IPS-18c (cell line): ENCODE results near the gene LAPTM5.

Experiments
- H3K4me3 ChIP-seq: 2 replicates; pipeline ENCODE4 v1.7.0; 2013; ENCODE audit warnings: low read depth, mild to moderate bottlenecking, low read length, moderate library complexity; ENCODE audit not compliant: insufficient read depth
- H3K9me3 ChIP-seq: one replicate; pipeline ENCODE4 v1.6.1; 2013; ENCODE audit warnings: mild to moderate bottlenecking, low read length, moderate library complexity; ENCODE audit not compliant: control insufficient read depth, insufficient read depth

Gene LAPTM5

DNA sequence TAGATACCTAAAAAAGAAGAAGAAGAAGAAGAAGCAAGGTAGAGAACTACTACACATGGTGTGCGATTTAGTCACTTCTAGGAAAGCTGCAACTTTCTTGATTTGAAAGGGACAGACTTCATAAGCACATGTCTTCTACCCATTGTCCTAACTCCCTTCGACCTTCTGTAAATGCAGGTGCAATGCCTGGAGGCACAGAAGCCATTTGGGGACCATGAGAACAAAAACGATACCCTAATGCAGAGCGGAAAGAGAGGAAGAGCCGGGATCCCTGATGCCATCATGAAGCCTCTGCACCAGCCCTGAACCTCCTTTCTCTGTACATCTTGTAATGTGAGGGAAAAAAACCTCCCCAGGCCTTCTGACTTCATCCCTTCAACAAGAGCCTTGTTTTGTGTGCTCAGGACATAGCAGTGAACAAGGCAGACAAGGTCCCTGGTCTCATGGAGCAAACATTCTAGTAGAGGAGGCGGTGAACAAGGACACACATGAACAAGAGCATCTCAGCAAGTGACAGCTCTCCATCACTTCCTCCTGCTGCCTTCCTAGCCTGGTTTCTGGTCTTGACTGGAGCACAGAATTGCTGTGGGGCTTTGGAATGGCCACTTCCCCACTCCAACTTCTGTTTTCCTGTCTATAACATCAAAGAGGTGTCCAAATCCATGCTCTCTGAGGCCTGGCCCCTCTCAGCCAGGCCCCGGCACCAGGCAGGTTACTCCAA is 5.5 kb upstream of the LAPTM5 start:
- no peak overlapping the region for H3K4me3 ChIP-seq
- H3K9me3 ChIP-seq: no peaks in the 10 kb centered on the region

DNA sequence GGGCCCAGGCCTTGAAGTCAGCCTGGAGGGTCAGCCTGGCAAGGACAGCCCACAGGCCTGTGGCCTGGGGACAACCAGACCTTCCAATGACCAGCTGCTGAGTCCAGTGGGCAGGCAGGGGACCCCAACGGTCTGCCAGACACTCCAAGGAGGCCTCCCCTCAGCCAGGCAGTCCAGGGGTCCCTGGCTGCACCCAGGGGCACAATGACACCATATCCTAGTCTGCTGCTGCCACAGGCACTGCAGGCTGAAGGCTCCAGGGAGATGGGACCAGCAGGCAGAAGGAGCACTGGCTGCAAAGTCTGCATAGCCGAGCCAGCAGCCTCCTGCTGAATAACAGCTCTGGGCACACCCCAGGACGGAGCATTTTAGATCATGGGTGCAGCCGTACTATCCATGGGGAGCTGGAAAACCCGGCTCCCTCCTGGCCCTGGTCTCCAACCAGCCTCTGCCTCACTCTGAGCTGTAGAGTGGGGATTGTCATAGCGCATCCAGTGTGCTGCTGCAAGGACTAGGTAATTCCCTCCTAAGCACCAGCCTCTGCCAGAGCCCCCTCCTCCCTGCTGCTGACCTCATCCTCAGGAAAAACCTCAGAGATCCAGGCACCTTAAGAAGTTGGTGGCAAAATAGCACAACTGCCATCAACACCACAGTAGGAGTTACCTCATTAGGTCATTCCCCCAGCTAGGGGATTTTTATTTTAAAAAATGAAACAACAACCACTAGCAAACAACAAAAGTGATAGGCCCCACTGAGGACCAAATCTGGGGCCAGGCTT is 4.8 kb upstream of the LAPTM5 start:
- Histone ChIP-seq H3K9me3 (no peaks in the 10 kb centered on the region), H3K4me3 (no peak overlapping the region)

DNA sequence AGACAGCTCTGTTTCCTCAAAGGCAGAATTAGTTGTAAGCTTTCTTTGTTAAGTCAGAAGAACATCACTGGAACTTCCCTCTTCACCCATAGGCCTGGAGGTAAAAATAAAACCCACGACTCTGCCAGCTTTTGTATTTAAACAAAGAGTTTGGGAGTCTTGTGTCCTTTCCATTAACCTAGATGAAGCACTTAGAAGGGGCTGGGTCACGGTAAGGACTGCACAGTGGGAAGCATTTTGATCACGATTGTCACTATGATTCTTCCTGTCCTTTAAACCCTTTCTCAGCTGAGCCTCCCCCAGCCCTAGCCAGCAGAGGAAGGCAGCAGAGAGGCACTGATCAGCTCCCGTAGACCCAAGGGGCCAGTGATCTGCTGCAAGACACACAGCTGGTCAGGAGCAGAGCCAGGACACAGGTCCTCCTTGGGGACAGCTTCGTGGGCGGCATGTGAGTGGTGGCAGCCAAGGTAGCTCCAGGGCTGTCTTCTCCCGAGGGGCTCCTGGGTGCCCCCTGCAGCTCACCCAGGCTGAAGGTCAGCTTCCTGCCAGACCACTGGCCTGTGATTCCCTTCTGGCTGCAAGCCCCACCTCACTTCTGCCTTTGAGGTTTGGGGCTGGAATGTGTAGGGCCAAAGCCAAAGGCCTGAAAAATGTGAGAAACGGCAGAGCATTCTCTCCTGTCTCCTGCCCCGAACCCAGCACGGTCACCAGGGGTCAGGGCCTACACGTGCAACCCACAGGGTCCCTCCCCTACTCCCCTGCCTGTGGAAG is 4.0 kb upstream of the LAPTM5 start:
- no peaks in the 10 kb centered on the region for H3K9me3 ChIP-seq
- H3K4me3 ChIP-seq: no peak overlapping the region

DNA sequence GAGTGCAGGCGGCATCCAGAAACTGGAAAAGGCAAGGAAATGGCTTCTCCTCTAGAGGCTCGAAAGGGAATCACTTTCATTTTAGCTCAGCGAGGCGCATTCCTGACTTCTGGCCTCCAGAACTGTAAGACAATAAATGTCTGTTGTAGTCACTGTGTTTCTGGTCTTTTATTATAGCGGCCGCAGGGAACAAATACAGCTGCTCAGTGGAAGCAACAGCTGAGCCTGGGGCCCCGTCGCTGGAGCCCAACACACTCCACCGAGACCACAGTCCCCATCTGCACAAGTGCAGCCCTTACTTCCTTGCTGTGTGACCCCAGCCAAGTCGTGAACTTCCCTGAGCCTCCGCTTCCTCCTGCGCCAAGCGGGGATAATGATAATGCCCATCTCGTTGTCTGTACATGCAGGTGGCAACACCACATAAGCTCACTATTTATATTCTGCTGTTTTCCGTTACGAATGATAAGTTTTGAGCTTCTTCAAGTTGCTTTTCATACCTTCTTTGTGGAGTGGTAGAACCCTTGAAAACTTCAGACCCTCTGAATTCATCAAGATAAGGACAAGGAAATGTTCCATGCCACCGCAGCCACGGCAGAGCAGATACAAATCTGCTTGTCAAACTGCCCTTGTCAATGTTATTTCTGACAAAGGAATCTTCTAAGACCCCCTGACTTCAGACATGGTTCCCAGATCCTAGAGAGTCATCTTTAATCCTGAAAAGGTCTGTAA is 3.2 kb upstream of the LAPTM5 start:
- no peaks in the 10 kb centered on the region for H3K9me3 ChIP-seq

DNA sequence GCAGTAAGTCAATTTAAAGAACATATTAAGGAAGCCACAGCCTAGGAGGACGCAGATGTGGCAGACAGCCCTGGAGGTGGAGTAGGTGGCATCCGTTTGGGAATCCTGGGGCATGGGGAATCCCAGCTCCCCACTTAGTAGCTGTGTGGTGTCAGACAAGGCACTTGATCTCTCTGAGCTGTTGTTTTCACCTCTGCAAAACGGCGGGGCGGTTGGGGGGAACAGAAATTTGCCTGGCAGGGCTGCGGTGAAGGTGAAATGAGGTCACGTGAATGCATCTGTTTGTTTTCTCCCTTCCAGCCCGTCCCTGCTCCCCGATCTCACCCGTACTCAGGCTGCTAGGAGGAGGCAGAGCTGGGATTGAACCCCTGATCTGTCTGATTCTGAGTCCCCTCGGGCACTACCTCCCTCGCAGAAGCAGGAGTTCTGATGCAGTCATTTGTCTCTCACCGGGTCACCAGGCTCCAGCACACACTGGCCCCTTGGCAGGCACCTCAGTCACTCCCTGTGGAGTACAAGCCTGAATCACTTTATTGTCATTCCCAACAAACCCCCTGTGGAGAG is 2.2 kb upstream of the LAPTM5 start:
- Histone ChIP-seq H3K4me3 (no peak overlapping the region), H3K9me3 (no peaks in the 10 kb centered on the region)

More for the DNA sequence above, 3.2 kb upstream of the LAPTM5 start:
- H3K4me3 ChIP-seq: no peak overlapping the region

DNA sequence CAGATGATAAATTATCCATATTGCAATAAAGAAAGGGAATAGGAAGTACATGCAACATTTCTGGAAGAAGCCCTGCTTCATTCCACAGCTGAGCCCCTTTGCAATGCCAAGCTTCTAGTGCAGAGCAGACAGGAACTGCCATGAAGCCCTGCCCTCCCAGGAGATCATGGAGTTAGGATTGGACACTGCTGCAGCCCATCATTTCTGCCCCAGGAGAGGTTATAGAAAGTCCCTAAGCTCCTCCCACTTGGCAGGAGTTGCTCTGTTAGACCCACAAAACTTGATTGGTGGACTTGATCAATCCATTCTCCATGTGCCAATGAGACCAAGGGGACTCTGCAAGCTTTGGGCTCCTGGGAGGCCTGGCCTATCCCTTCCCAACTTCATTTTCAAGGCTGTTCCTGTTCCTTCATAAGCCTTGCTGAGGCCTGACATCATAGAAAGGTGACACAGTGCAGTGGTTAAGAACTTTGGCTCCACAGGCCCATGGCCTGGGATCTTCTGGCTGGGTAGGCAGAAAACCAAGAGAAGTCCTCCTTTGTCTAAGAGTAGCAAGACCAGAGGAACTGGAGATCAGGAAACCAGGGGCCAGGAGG is 1.3 kb upstream of the LAPTM5 start:
- H3K4me3 ChIP-seq: no peak overlapping the region
- H3K9me3 ChIP-seq: no peaks in the 10 kb centered on the region

DNA sequence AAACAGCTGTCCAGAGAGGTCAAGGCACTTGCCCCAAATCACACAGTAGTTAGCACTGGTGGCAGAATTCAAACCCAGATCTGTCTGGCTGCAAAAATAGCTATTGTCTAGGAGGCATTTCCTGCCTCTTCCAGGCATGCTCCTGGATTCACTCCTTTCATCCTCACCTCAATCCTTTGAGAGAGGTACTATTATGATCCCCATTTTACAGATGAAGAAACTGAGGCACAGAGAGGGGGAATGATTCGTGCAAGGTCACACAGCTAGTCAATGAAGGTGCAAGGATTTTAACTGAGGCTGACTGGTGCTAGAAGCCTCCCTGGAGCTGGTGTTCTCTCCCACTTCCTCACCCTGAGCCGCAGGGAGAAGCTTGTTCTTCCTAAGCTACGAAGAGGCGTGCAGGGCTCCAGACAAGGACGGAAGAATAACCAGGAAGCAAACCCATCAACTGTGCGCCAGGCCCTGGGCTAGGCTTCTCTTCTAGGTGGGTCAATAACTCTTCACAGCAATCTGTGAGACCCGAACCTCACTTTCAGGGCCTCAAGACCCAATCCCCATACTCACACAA is 631 bp upstream of the LAPTM5 start:
- H3K4me3 ChIP-seq: no peak overlapping the region
- no peaks in the 10 kb centered on the region for H3K9me3 ChIP-seq

DNA sequence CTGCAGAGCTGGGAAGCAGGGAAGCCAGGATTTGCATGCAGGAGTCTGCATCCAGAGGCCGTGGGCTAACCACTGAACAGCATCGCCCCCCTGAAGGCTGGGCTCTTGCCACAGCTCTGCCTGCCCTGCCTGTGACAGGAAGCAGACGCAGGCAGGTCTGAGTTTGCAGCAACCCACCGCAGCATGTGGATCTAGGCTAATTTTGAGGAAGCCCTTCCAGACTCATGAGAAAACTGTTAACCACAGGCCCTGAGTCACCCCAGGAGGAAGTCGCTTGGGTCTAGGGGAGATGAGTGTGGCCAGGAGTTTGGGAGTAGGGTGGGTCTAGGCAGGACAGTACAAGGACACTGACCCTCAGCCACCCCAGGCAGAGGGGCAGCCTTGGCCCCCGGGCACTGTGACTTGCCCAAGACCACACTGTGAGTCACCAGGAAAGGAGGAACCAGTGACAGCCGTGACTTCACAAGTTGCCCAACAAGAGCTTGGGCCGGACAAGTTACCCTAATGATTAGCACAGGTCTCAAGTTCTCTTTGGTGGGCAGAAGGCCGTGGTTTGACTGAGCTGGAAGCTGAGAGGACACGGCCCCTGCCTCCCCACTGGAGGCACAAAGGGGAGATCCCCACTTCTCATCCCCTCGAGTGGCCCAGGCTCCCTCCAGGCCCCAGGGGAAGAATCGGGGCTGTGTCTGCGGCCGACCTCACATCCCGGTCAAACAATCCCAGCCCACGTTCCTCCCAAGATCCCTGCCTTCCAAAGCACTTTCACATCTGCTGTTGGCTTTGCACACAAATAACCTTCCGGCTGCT is 826 bp downstream of the LAPTM5 start:
- no peak overlapping the region for H3K4me3 ChIP-seq
- no peaks in the 10 kb centered on the region for H3K9me3 ChIP-seq

DNA sequence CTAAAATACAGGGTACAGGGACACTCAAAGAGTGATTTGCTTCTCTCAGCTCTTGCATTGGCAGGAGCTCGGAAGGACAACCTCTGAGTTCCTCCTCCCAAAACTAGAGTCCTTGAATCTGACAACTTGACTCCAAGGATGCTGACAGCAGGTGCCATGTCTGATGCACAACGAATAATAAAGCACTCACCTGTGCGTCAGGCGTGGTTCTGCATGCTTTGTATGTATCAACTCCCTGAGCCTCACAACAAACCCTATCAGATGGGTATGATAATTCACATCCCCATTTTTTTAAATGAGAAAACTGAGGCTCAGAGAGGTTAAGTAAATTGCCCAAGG is 1.4 kb downstream of the LAPTM5 start:
- no peaks in the 10 kb centered on the region for H3K9me3 ChIP-seq
- no peak overlapping the region for H3K4me3 ChIP-seq

DNA sequence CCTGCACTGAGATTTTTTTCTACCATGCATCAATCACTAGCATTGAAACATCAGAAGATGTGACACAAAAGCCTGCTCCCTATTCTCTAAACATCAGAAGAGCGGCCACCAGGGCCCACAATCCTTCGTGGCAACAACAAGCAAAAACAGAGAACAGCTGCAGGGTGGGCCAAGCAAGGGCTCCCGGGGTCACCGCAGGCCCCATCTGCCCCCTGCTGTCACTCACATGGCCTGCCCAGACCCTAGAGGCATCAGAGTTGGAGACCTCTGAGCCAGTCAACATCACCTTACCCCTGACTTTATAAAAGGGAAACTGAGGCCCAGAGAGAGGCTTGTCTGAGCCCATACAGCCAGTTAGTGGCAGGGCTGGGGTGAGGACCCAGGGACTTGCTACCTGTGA is 1.8 kb downstream of the LAPTM5 start:
- H3K9me3 ChIP-seq: no peaks in the 10 kb centered on the region
- H3K4me3 ChIP-seq: no peak overlapping the region

DNA sequence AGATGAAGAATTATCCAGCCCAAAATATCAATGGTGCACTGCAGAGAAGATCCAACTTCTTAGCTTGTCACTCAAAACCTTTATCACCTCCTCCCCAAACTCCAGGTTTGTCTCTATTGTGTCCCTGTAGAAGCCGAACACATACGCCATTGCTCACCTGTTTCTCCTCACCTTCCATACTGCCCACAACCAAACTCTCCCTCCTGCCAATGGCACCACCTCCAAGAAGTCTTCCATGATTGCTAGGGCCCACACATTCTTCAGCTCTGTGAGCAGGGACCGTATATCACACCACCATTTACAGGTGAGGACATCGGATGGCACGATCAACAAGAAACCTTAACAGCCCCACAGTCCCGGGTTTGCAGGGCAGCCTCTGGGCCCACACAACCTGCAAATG is 2.2 kb downstream of the LAPTM5 start:
- Histone ChIP-seq H3K4me3 (no peak overlapping the region), H3K9me3 (no peaks in the 10 kb centered on the region)

DNA sequence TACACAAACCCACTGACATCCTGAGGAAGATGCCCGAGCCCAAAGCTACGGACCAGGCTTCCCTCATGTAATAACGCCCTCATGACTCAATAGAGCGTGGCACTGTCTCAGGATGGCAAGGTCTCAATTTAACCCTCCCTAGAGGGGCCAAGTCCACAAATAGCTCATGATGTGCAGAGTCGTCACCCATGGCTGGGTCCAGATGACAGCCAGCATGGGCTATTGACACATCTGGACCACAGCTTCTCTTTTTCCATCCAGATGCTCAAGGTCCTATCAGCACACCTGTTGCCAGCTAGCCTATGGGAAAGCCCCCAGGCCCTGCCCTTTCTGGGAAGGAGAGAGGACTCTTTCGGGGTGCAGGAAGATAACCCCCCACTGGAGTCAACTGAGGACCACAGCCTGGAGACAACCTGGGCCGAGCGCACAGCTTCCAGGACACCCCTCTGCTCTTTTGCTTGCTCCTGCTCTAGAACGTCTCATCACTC is 2.8 kb downstream of the LAPTM5 start:
- Histone ChIP-seq H3K4me3 (no peak overlapping the region), H3K9me3 (no peaks in the 10 kb centered on the region)

DNA sequence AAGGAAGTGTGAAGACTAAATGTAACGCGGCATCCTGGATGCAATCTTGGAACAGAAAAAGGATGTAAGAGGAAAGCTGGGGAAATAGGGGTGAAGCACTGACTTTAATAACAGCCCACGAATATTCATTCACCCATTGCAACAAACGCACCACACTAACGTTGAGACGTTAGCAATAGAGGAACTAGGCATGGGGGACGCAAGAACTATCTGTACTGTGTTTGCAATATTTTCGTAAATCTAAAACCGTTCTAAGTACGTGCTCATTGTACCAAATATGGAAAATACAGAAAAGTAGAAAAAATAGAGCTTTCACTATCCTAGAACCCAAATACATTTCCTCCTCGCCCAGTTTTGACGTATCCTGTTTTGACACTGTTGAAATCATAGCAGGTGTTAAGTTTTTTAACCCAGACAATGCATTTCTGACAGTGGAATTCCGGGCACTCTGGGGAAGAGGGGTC is 3.9 kb downstream of the LAPTM5 start:
- H3K4me3 ChIP-seq: no peak overlapping the region
- H3K9me3 ChIP-seq: no peaks in the 10 kb centered on the region

DNA sequence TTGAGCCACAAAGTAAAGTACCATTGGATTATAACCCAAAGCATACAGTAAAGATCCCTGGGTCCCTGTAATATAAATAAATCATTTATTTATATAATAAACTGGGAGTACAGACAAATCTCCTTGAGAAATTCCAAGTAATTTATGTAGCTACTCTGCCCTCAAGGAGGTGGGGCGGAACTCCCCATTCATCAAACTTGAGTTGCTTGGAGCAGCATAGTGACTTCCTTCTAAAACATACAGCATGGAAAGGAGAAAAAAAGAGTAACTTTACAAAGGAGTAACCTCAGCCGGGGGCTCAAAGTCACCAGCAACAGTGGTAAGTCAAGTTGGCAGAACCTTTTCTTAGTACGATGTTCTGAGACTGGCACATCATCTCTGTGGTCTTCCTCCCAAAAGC is 4.5 kb downstream of the LAPTM5 start:
- no peaks in the 10 kb centered on the region for H3K9me3 ChIP-seq
- H3K4me3 ChIP-seq: no peak overlapping the region

DNA sequence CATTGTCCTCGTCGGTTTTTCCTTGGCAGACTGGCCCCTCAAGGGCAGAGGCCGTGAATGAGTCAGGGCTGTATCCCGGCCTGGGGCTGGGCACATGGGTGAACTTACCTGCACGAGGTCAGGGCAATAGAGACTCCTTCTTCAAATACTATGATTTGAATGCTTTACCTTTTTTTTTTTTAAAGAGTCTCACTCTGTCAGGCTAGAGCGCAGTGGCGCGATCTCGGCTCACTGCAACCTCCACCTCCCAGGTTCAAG is 5.0 kb downstream of the LAPTM5 start:
- Histone ChIP-seq H3K4me3 (no peak overlapping the region), H3K9me3 (no peaks in the 10 kb centered on the region)
